GM18505 (cell line): Measurements from ENCODE around the gene SLAMF8.

Source experiments
- ATAC-seq: cut with Tn5 transposase; IDR thresholded peaks from one replicate; pipeline ENCODE4 v1.9.1; 2021; ENCODE audit not compliant: unreplicated experiment
- POLR2A ChIP-seq: IDR thresholded peaks from 4 replicates; pipeline ENCODE4 v1.6.1; 2011; ENCODE audit warnings: borderline replicate concordance; ENCODE audit not compliant: insufficient read depth, insufficient read length; ENCODE audit errors: extremely low read depth

The SLAMF8 gene

GRCh38 chr1:159826441-159827101 is at the start of gene SLAMF8:
SLAMF8 (plus strand) TSS chr1:159826873; CDS start chr1:159826899, 26 bp downstream.
- no peak for TF ChIP-seq POLR2A
- ATAC-seq = no peak

- ATAC-seq = no peak
- TF ChIP-seq POLR2A = no peak
Measured at GRCh38 chr1:159778266-159778665, 48.4 kb upstream of the SLAMF8 start.

GRCh38 chr1:159779403-159779851 is 47.2 kb upstream of the SLAMF8 start:
- no peak for ATAC-seq
- TF ChIP-seq POLR2A = no peak

- peak; percentile 59 for TF ChIP-seq POLR2A
Measured at GRCh38 chr1:159780583-159781582, 45.8 kb upstream of the SLAMF8 start, which contains the start of gene DUSP23. DUSP23 (plus strand) TSS chr1:159780962; CDS start chr1:159781101, 139 bp downstream.

GRCh38 chr1:159781992-159782391 is 44.7 kb upstream of the SLAMF8 start:
- no peak for ATAC-seq
- TF ChIP-seq POLR2A = no peak

More at GRCh38 chr1:159780583-159781582, 45.8 kb upstream of the SLAMF8 start, which contains the start of gene DUSP23:
- ATAC-seq = peak; percentile 98

GRCh38 chr1:159783724-159784123 is 42.9 kb upstream of the SLAMF8 start:
- no peak for TF ChIP-seq POLR2A
- ATAC-seq = no peak

GRCh38 chr1:159786465-159786864 is 40.2 kb upstream of the SLAMF8 start:
- TF ChIP-seq POLR2A = no peak
- no peak for ATAC-seq

GRCh38 chr1:159786966-159787365 is 39.7 kb upstream of the SLAMF8 start:
- ATAC-seq = no peak
- no peak for TF ChIP-seq POLR2A

GRCh38 chr1:159790237-159790917 is 36.3 kb upstream of the SLAMF8 start:
- no peak for ATAC-seq
- no peak for TF ChIP-seq POLR2A

- TF ChIP-seq POLR2A = no peak
- no peak for ATAC-seq
Measured at GRCh38 chr1:159791031-159791430, 35.6 kb upstream of the SLAMF8 start.

- ATAC-seq = no peak
- TF ChIP-seq POLR2A = no peak
Measured at GRCh38 chr1:159791461-159791860, 35.2 kb upstream of the SLAMF8 start.

GRCh38 chr1:159795534-159795933 is 31.1 kb upstream of the SLAMF8 start:
- ATAC-seq = no peak

GRCh38 chr1:159798893-159799292 is 27.8 kb upstream of the SLAMF8 start:
- no peak for ATAC-seq
- TF ChIP-seq POLR2A = no peak

More at GRCh38 chr1:159795534-159795933, 31.1 kb upstream of the SLAMF8 start:
- TF ChIP-seq POLR2A = no peak

- no peak for ATAC-seq
- TF ChIP-seq POLR2A = no peak
Measured at GRCh38 chr1:159799446-159799985, 27.2 kb upstream of the SLAMF8 start.
